BLaER1 treated with 17β-estradiol and CSF1 and Interleukin-3, amounts not matched to agents 10 nM and 100 nM (cell line): ENCODE measurements around the gene DFFA.

Experiments
- H3K27ac ChIP-seq, 11 experiments: shearing (Covaris generic); formaldehyde crosslinking; 2 replicates each; pipeline ENCODE4 v1.8.1; 2022
- H3K27me3 ChIP-seq, 11 experiments: shearing (Covaris generic); formaldehyde crosslinking; 2 replicates each; pipeline ENCODE4 v1.8.1; 2022
- H3K36me3 ChIP-seq, 11 experiments: shearing (Covaris generic); formaldehyde crosslinking; 2 replicates each; pipeline ENCODE4 v1.8.1; 2022
- H3K4me1 ChIP-seq, 10 experiments: shearing (Covaris generic); formaldehyde crosslinking; 2 replicates each; pipeline ENCODE4 v1.8.1; 2022
- H3K4me2 ChIP-seq, 11 experiments: shearing (Covaris generic); formaldehyde crosslinking; 2 replicates each; pipeline ENCODE4 v1.8.1; 2022
- H3K4me3 ChIP-seq, 10 experiments: shearing (Covaris generic); formaldehyde crosslinking; 2 replicates each; pipeline ENCODE4 v1.8.1; 2022
- H3K9ac ChIP-seq, 11 experiments: shearing (Covaris generic); formaldehyde crosslinking; 2 replicates each; pipeline ENCODE4 v1.8.1; 2022
- H3K9me3 ChIP-seq, 11 experiments: shearing (Covaris generic); formaldehyde crosslinking; replicated peaks in 1 of 11; 2 replicates each; pipeline ENCODE4 v1.8.1; 2022
- H4K20me1 ChIP-seq, 11 experiments: shearing (Covaris generic); formaldehyde crosslinking; 2 replicates each; pipeline ENCODE4 v1.8.1; 2022
- Cebpa-rat ChIP-seq, 11 experiments: shearing (Covaris generic); IDR thresholded peaks; 2 replicates each; pipeline ENCODE4 v1.8.1; 2022

DFFA gene

GRCh38 chr1:10497109-10497508, 24.8 kb upstream of the DFFA start:
- H3K36me3 ChIP-seq = peaks cover 7 to 36% (median 23%) of the 10 kb centered on the region in 11 experiments; a peak in 19 of 22 replicates
- no peak overlapping the region for H3K4me2 ChIP-seq
- peak overlapping the region in 1 of 11 experiments; percentile 42; a peak in 1 of 22 replicates for H3K9ac ChIP-seq
- no peaks in the 10 kb centered on the region for H3K27me3 ChIP-seq
- H3K27ac ChIP-seq = no peak overlapping the region
- peaks cover 40 to 99% (median 88%) of the 10 kb centered on the region in 11 experiments; a peak in 20 of 22 replicates for H4K20me1 ChIP-seq
- no peaks in the 10 kb centered on the region for H3K9me3 ChIP-seq
- H3K4me1 ChIP-seq = peaks cover 14 to 26% (median 23%) of the 10 kb centered on the region in 10 experiments
- H3K4me3 ChIP-seq = no peak overlapping the region
- no peak for TF ChIP-seq Cebpa-rat (IDR thresholded peaks at IDR 0.05)

GRCh38 chr1:10495952-10496351, 23.6 kb upstream of the DFFA start:
- H3K9ac ChIP-seq = peak overlapping the region in 9 of 11 experiments; percentile 19 to 65 (median 57); a peak in 13 of 22 replicates
- no peaks in the 10 kb centered on the region for H3K27me3 ChIP-seq
- TF ChIP-seq Cebpa-rat (IDR thresholded peaks at IDR 0.05) = no peak
- H3K9me3 ChIP-seq = no peaks in the 10 kb centered on the region
- H3K4me3 ChIP-seq = no peak overlapping the region
- H3K36me3 ChIP-seq = peaks cover 7 to 39% (median 23%) of the 10 kb centered on the region in 11 experiments; a peak in 19 of 22 replicates
- peak overlapping the region in 6 of 11 experiments; percentile 4 to 57 (median 32); a peak in 6 of 22 replicates for H3K27ac ChIP-seq
- H3K4me1 ChIP-seq = peaks cover 14 to 26% (median 23%) of the 10 kb centered on the region in 10 experiments
- H4K20me1 ChIP-seq = peaks cover 33 to 99% (median 86%) of the 10 kb centered on the region in 11 experiments; a peak in 20 of 22 replicates
- peak overlapping the region; percentile 77 to 95 (median 89); a peak in 20 of 22 replicates for H3K4me2 ChIP-seq

GRCh38 chr1:10495475-10495817, 23.1 kb upstream of the DFFA start:
- peaks cover 33 to 99% (median 86%) of the 10 kb centered on the region in 11 experiments; a peak in 20 of 22 replicates for H4K20me1 ChIP-seq
- H3K27ac ChIP-seq = peak overlapping the region in 8 of 11 experiments; percentile 1 to 57 (median 28); a peak in 14 of 22 replicates
- no peaks in the 10 kb centered on the region for H3K27me3 ChIP-seq
- peaks cover 14 to 26% (median 23%) of the 10 kb centered on the region in 10 experiments for H3K4me1 ChIP-seq
- peaks cover 7 to 45% (median 23%) of the 10 kb centered on the region in 11 experiments; a peak in 19 of 22 replicates for H3K36me3 ChIP-seq
- H3K9ac ChIP-seq = peak overlapping the region; percentile 15 to 65 (median 56); a peak in 18 of 22 replicates
- no peaks in the 10 kb centered on the region for H3K9me3 ChIP-seq
- peak overlapping the region in 6 of 10 experiments; percentile 13 to 51 (median 38); a peak in 10 of 20 replicates for H3K4me3 ChIP-seq
- peak overlapping the region; percentile 77 to 95 (median 89) for H3K4me2 ChIP-seq
- no peak for TF ChIP-seq Cebpa-rat (IDR thresholded peaks at IDR 0.05)

GRCh38 chr1:10494754-10495474, 22.6 kb upstream of the DFFA start:
- H3K4me1 ChIP-seq = peaks cover 14 to 26% (median 23%) of the 10 kb centered on the region in 10 experiments
- no peaks in the 10 kb centered on the region for H3K27me3 ChIP-seq
- no peaks in the 10 kb centered on the region for H3K9me3 ChIP-seq
- peaks cover 37 to 99% (median 86%) of the 10 kb centered on the region in 11 experiments; a peak in 20 of 22 replicates for H4K20me1 ChIP-seq
- peak overlapping the region; percentile 15 to 65 (median 56); a peak in 18 of 22 replicates for H3K9ac ChIP-seq
- H3K27ac ChIP-seq = peak overlapping the region in 8 of 11 experiments; percentile 6 to 57 (median 32); a peak in 14 of 22 replicates
- TF ChIP-seq Cebpa-rat (IDR thresholded peaks at IDR 0.05) = no peak
- peak overlapping the region; percentile 77 to 95 (median 89) for H3K4me2 ChIP-seq
- peak overlapping the region; percentile 19 to 61 (median 40); a peak in 15 of 20 replicates for H3K4me3 ChIP-seq
- H3K36me3 ChIP-seq = peaks cover 7 to 50% (median 26%) of the 10 kb centered on the region in 11 experiments; a peak in 19 of 22 replicates

- H3K4me3 ChIP-seq = no peak overlapping the region
- no peak overlapping the region for H3K27ac ChIP-seq
- H3K9ac ChIP-seq = peak overlapping the region in 3 of 11 experiments; percentile 31 to 63 (median 44); a peak in 4 of 22 replicates
- peaks cover 14 to 26% (median 23%) of the 10 kb centered on the region in 10 experiments for H3K4me1 ChIP-seq
- peaks cover 42 to 99% (median 86%) of the 10 kb centered on the region in 11 experiments; a peak in 20 of 22 replicates for H4K20me1 ChIP-seq
- H3K36me3 ChIP-seq = peaks cover 10 to 55% (median 26%) of the 10 kb centered on the region in 11 experiments; a peak in 20 of 22 replicates
- H3K27me3 ChIP-seq = no peaks in the 10 kb centered on the region
- no peak for TF ChIP-seq Cebpa-rat (IDR thresholded peaks at IDR 0.05)
- peak overlapping the region in 10 of 11 experiments; percentile 77 to 95 (median 90); a peak in 11 of 22 replicates for H3K4me2 ChIP-seq
- no peaks in the 10 kb centered on the region for H3K9me3 ChIP-seq
These were observed 22.1 kb upstream of the DFFA start for GRCh38 chr1:10494418-10494753.

GRCh38 chr1:10490286-10490970, 18.1 kb upstream of the DFFA start:
- Histone ChIP-seq H3K9ac (peak overlapping the region in 5 of 11 experiments; percentile 9 to 28 (median 18); a peak in 4 of 22 replicates), H3K36me3 (peaks cover 9 to 46% (median 20%) of the 10 kb centered on the region in 11 experiments; a peak in 19 of 22 replicates), H3K4me2 (no peak overlapping the region), H3K27me3 (no peaks in the 10 kb centered on the region), H4K20me1 (peaks cover 30 to 94% (median 59%) of the 10 kb centered on the region in 11 experiments; a peak in 20 of 22 replicates), H3K4me1 (peaks cover 6 to 15% (median 12%) of the 10 kb centered on the region in 10 experiments), H3K4me3 (no peak overlapping the region), H3K27ac (no peak overlapping the region), H3K9me3 (peaks cover 0 to 12% (median 8%) of the 10 kb centered on the region in 11 experiments; a peak in 16 of 22 replicates)
- TF ChIP-seq Cebpa-rat (IDR thresholded peaks at IDR 0.05) = no peak

- Histone ChIP-seq H3K27ac (no peak overlapping the region), H4K20me1 (peaks cover 30 to 95% (median 58%) of the 10 kb centered on the region in 11 experiments; a peak in 20 of 22 replicates), H3K4me3 (no peak overlapping the region)
These were observed 17.1 kb upstream of the DFFA start for GRCh38 chr1:10489291-10490055.

More at GRCh38 chr1:10489291-10490055, 17.1 kb upstream of the DFFA start:
- H3K4me1 ChIP-seq = peaks cover 2 to 12% (median 8%) of the 10 kb centered on the region in 10 experiments; a peak in 17 of 20 replicates
- H3K9ac ChIP-seq = peak overlapping the region in 4 of 11 experiments; percentile 3 to 28 (median 9); a peak in 1 of 22 replicates
- H3K27me3 ChIP-seq = no peaks in the 10 kb centered on the region
- TF ChIP-seq Cebpa-rat (IDR thresholded peaks at IDR 0.05) = no peak
- H3K9me3 ChIP-seq = peaks cover 0 to 15% (median 9%) of the 10 kb centered on the region in 11 experiments; a peak in 16 of 22 replicates
- H3K4me2 ChIP-seq = no peak overlapping the region
- H3K36me3 ChIP-seq = peaks cover 9 to 49% (median 23%) of the 10 kb centered on the region in 11 experiments; a peak in 19 of 22 replicates
